GM19438 (cell line): ENCODE data around the gene STAB2.

Experiments used
- ATAC-seq: cut with Tn5 transposase; IDR thresholded peaks from one replicate; pipeline ENCODE4 v1.9.1; 2021; ENCODE audit warnings: low read depth; ENCODE audit not compliant: unreplicated experiment

The STAB2 gene

GRCh38 chr12:103686026-103686425 is 99.0 kb downstream of the STAB2 start:
- no peak for ATAC-seq

DNA sequence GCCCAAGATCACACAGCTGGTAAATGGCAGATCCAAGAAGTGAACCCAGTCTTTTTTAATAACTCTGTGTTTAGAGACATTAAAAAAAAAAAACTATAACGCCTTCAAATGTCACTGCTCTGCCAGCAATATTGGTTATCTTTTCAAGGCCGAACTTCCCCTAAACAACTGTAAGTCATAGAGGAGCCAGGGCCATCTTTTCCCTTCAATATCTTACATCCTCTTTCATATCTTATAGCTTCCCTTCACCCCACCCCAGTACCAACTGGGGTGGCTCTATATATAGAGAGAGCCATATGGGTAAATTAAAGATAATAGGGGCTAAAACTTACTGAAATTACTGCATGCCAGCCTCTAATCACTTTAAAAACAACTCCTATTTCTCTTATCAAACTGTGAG is 100.2 kb downstream of the STAB2 start:
- no peak for ATAC-seq

DNA sequence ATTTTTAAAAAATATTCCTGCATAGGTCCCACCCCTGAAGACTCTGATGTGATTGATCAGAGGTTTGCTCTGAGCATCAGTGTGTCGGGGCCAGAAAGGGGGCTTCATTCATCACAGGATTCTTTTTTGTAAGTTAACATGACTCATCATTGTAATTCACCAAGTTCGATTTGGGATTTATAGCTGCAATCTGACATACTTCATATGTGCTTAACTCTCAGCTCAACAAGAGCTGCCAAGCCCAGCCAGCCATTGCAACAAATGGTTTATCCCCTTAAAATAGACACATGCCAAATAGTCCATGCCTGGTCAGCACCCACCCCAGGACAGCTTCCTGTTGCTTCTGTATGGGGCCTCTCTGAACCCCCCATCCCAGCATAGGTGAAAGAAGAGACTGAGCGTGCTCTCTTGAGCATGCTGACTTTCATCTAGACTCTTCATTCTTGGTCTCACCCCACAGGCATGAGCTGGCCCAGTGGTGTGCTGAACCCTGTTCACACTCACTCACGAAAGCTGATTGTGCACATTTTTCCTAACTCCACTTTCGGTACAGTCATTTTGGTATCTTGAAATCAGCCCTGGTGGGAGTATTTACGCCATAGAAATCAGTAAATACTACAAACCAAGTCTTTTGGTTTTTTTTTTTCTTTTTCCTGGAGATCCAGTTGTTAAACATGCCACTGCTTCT is 101.4 kb downstream of the STAB2 start:
- ATAC-seq: no peak

GRCh38 chr12:103690426-103690825 is 103.4 kb downstream of the STAB2 start:
- ATAC-seq: no peak

DNA sequence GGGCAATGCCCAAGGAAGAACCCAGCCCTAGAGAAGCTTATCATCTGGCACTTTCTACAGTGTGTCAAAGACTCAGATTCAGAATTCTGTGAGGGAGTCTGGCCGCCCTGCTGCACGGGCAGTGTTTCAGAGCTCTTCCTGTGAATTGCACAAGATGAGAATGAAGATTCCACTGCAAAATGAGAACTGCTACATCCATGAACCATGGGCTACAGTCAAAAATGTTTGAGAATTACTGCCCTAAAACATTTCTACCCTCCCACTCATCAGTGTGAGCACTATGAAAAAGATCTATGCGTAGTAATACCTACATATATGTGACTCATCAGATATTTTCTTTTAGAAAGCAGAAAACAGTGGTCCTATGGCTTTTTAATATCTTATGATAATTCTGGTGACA is 104.0 kb downstream of the STAB2 start:
- no peak for ATAC-seq

DNA sequence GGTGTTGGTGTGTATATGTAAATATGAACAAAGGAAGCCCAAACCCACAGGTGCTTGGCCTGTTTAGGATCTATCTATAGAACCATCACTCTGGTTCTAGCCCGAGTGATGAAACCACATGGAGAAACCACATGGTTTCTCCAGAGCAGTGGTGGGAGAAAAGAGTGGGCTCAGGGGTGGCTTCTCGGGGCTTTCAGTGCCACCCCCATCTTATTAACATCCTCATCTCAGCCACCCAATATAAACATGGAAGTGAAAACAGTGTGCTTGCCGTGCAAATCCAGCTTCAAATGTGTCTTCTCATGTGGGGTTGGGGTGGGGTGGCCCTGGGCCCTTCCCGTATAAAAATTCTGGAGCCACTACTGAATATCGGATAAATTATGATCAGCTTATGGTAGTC is 109.0 kb downstream of the STAB2 start:
- ATAC-seq: no peak

GRCh38 chr12:103697971-103698751 is 111.1 kb downstream of the STAB2 start:
- no peak for ATAC-seq

- no peak for ATAC-seq
Observed at GRCh38 chr12:103698752-103699560, 111.9 kb downstream of the STAB2 start.

DNA sequence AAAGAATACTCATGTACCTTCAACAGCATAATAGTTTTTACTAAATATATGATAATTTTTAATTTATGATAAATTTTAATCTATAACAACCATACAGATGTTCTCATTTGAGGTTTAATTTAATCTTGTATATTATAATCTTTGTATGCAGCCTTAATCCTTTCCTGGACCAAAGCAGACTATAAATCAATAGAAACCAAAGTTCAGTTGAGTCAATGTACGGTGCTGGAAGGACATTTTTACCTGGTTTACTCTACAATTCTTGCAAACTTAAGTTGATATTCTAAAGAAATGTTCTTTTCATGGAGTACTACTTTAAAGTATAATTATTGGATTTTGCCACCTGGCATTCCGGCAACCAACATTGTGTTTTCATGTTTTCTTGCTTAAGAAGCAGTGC is 118.0 kb downstream of the STAB2 start:
- ATAC-seq: no peak

GRCh38 chr12:103705927-103706326 is 118.9 kb downstream of the STAB2 start:
- no peak for ATAC-seq

DNA sequence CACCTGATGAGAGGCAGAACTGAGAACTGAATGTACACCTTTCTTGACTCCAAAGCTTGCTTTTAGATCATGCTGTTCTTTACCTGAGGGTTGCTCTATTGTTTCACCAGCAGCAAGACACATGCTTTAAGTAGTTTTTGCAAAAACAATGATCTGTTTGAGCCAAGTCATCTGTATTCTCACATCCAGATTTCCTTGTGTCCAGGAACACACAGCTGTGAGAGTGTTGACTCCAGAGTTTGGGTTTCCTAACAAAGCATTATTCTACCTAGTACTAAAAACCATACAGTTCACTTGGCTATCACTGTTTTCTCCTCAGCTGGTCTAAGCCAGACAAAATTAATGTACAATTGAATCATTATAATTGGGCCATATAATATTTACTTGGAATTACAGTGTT is 120.4 kb downstream of the STAB2 start:
- no peak for ATAC-seq

GRCh38 chr12:103710544-103710943 is 123.5 kb downstream of the STAB2 start:
- no peak for ATAC-seq

DNA sequence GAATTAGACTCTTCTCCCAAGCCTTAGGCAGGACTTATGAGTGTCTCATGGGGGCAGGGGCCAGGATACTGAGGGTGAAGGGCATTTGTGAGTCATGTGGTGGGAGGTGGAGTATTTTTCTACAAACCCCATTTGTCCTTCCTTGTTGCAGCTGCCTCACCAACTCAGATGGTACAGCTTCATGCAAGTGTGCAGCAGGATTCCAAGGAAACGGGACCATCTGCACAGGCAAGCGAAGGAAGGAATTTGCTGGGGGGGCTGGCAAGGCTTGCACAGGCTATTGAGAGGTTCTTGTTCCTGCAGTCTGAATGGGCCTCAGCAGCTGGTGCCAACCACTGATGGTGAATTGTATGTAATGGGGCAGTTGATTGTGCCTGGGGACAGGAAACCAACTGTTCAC is 125.1 kb downstream of the STAB2 start:
- ATAC-seq: no peak

DNA sequence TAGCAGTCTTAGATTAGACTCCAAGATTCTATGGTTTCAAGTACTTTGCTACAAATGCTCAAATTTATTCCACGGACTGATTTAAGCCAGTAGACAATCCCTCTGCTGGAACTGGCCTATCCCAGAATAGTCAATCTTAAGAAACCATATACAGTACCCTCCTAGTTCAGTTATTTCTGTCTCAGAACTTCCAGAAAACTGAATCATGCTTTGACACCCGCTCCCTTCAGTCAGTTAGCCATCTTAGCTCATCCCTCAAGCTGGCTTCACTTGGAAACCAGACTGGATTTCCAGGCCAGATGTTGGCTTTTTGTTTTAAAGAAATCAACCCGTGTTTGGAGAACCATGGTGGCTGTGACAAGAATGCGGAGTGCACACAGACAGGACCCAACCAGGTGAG is 128.4 kb downstream of the STAB2 start:
- no peak for ATAC-seq

- no peak for ATAC-seq
Observed at GRCh38 chr12:103716517-103717196, 129.6 kb downstream of the STAB2 start.

DNA sequence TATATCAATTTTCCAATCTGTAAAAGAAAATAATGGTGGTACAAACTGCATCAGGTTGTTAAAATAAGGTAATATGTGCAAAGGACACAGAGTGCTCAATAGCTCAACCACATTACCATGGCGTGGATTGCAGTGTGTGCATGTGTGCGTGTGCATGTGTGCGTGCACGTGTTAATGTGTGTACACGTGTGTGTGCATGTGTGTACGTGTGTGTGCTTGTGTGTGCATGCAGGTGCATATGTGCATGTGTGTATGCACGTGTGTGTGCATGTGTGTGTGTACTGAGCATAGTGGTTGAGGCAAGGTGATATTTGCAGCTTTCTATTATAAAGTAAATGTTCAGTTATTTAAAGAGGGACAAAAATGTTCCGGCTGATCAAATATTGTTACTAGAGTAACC is 138.3 kb downstream of the STAB2 start:
- no peak for ATAC-seq

DNA sequence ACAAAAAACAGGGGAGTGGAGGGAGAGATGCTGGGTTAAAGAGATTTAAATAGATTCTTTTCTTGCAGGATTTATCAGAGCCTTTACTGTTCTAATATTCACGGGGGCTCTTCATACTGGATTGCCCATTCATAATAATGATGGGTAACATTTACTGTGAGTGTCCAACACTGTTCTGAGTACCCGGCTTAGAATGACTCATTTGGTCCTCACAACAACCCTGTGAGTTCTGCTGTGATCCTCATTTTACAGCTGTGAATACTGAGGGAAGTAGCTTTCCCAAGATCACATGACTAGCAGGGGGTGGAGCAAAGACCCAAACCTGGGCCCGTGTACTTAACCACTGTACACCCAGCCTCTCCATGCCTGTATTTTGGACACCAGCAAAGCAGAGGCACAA is 140.6 kb downstream of the STAB2 start:
- ATAC-seq: no peak

DNA sequence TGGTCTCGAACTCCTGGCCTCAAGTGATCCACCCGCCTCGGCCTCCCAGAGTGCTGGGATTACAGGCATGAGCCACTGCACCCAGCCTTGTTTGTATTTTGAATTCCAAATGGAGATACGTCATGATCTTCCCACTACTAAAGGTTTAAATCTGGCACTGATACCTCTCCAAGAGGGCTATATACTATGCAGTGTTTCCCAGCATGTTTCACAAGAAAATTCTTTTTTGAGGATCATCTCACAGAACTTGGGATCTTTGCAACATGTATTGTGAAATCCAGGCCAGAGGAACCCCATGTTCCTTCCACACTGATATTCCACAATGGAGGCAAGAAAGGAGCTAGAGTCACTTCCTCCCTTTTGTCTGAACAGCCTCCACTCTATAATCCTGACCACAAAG is 141.2 kb downstream of the STAB2 start:
- ATAC-seq: no peak

GRCh38 chr12:103729499-103729898 is 142.4 kb downstream of the STAB2 start:
- ATAC-seq: no peak

GRCh38 chr12:103731539-103731938 is 144.5 kb downstream of the STAB2 start:
- ATAC-seq: no peak

- ATAC-seq: no peak
Observed at GRCh38 chr12:103734863-103735262, 147.8 kb downstream of the STAB2 start.
